ENCODE results near the gene KRTAP8-1. TPM values are rescaled to one million over a fixed set of nuclear protein-coding genes. Genes with fewer than 3 reads are reported as not detected.
A peak's percentile ranks its signal among the peaks of the same experiment; 100 is the strongest.

KRTAP8-1 gene
- not detected for total RNA-seq

GRCh38 chr21:30813174-30813573 lies at the start of gene KRTAP8-1:
Gene KRTAP8-1, minus strand, starts transcription at chr21:30813274. Its CDS starts 54 bp downstream, at chr21:30813220.
- Histone ChIP-seq H3K27ac (no peak within 1 kb of the TSS), H3K36me3 (no peaks in the 10 kb centered on the region), H3K4me1 (no peaks in the 10 kb centered on the region), H3K27me3 (no peaks in the 10 kb centered on the region), H3K4me3 (no peak within 1 kb of the TSS), H3K9me3 (no peaks in the 10 kb centered on the region)
- 84 to 85% methylated on average over 5 of the region's 5 CpGs for WGBS, 2 donors
- intact Hi-C loops (cut with DNase I): no loop called here
- TF ChIP-seq CTCF (IDR thresholded peaks at IDR 0.05): no peak
- TF ChIP-seq POLR2A (IDR thresholded peaks at IDR 0.05): no peak
- DNase-seq: no peak

- Histone ChIP-seq H3K9me3 (no peaks in the 10 kb centered on the region), H3K4me1 (no peaks in the 10 kb centered on the region), H3K27me3 (no peaks in the 10 kb centered on the region), H3K27ac (no peak overlapping the region), H3K36me3 (no peaks in the 10 kb centered on the region), H3K4me3 (no peak overlapping the region)
- no peak for DNase-seq
- 60 to 63% methylated on average over 9 of the region's 9 CpGs for WGBS, 2 donors
- TF ChIP-seq POLR2A (IDR thresholded peaks at IDR 0.05) (no peak), CTCF (IDR thresholded peaks at IDR 0.05) (no peak)
- intact Hi-C loops (cut with DNase I): no loop called here
These were observed 34.8 kb upstream of the KRTAP8-1 start for GRCh38 chr21:30847627-30848500.

GRCh38 chr21:30842990-30843389 lies 29.9 kb upstream of the KRTAP8-1 start:
- intact Hi-C loops (cut with DNase I): no loop called here
- no peak overlapping the region for H3K4me3 ChIP-seq
- no peaks in the 10 kb centered on the region for H3K36me3 ChIP-seq
- H3K27ac ChIP-seq: no peak overlapping the region
- TF ChIP-seq POLR2A (IDR thresholded peaks at IDR 0.05) (no peak), CTCF (IDR thresholded peaks at IDR 0.05) (no peak)
- no peaks in the 10 kb centered on the region for H3K9me3 ChIP-seq
- H3K27me3 ChIP-seq: no peaks in the 10 kb centered on the region
- H3K4me1 ChIP-seq: no peaks in the 10 kb centered on the region
- no peak for DNase-seq

GRCh38 chr21:30839304-30839703 lies 26.2 kb upstream of the KRTAP8-1 start:
- no peak for TF ChIP-seq POLR2A (IDR thresholded peaks at IDR 0.05)
- peak in 1 of 6 experiments; percentile 23 for TF ChIP-seq CTCF (IDR thresholded peaks at IDR 0.05)
- 32 to 35% methylated on average over 5 of the region's 5 CpGs for WGBS, 2 donors
- H3K4me3 ChIP-seq: no peak overlapping the region
- H3K27ac ChIP-seq: no peak overlapping the region
- no peak for DNase-seq
- no peaks in the 10 kb centered on the region for H3K9me3 ChIP-seq
- H3K4me1 ChIP-seq: no peaks in the 10 kb centered on the region
- intact Hi-C loops (cut with DNase I): no loop called here
- H3K36me3 ChIP-seq: no peaks in the 10 kb centered on the region
- no peaks in the 10 kb centered on the region for H3K27me3 ChIP-seq

GRCh38 chr21:30838536-30838935 lies 25.5 kb upstream of the KRTAP8-1 start:
- no peak for DNase-seq
- Histone ChIP-seq H3K4me1 (no peaks in the 10 kb centered on the region), H3K4me3 (no peak overlapping the region), H3K36me3 (no peaks in the 10 kb centered on the region), H3K27ac (no peak overlapping the region), H3K9me3 (no peaks in the 10 kb centered on the region), H3K27me3 (no peaks in the 10 kb centered on the region)
- intact Hi-C loops (cut with DNase I): no loop called here
- 67 to 71% methylated on average over 6 of the region's 6 CpGs for WGBS, 2 donors
- TF ChIP-seq CTCF (IDR thresholded peaks at IDR 0.05) (no peak), POLR2A (IDR thresholded peaks at IDR 0.05) (no peak)

Data from esophagus squamous epithelium (tissue), 5 donors.